Skeletal muscle tissue (tissue), 4 donors: ENCODE data around the gene KLB. TPM values are rescaled to one million over a fixed set of nuclear protein-coding genes. Genes with fewer than 3 reads are reported as not detected.
"Not testable (repeated sequence)": the region's sequence is repeated elsewhere in the genome, so short reads cannot be mapped to it uniquely, and the experiment has no call there.

Experiments
- H3K27ac ChIP-seq: one replicate; pipeline ENCODE4 v1.7.0; 2013; ENCODE audit warnings: mild to moderate bottlenecking, low read depth, low read length, inconsistent platforms
- H3K27me3 ChIP-seq, 3 donors: one replicate each; pipeline ENCODE4 v1.7.0; 2013; ENCODE audit warnings: low read length in 3 of 3; ENCODE audit not compliant: control insufficient read depth in 3 of 3, insufficient read depth in 3 of 3
- H3K36me3 ChIP-seq, 3 donors: one replicate each; pipeline ENCODE4 v1.7.0; 2013; ENCODE audit warnings: low read length in 3 of 3; ENCODE audit not compliant: control insufficient read depth in 3 of 3, insufficient read depth in 3 of 3
- H3K4me1 ChIP-seq, 3 donors: one replicate each; pipeline ENCODE4 v1.7.0; 2013; ENCODE audit warnings: low read length in 3 of 3, mild to moderate bottlenecking in 3 of 3; ENCODE audit not compliant: control insufficient read depth in 3 of 3, insufficient read depth in 3 of 3
- H3K4me3 ChIP-seq, 3 donors: one replicate each; pipeline ENCODE4 v1.7.0; 2013; ENCODE audit warnings: low read length in 3 of 3
- H3K9ac ChIP-seq, 3 donors: one replicate each; pipeline ENCODE4 v1.7.0; 2013; ENCODE audit warnings: low read length in 3 of 3, mild to moderate bottlenecking in 3 of 3, moderate library complexity in 2 of 3, low read depth in 1 of 3
- H3K9me3 ChIP-seq, 3 donors: one replicate each; pipeline ENCODE4 v1.7.0; 2013; ENCODE audit warnings: low read length in 3 of 3; ENCODE audit not compliant: control insufficient read depth in 3 of 3
- total RNA-seq: library from RNA; depleted of rRNA; stranded (reverse); fragments of >200 nt; gene quantifications from one replicate; pipeline ENCODE4 v1.2.3, GENCODE V29; 2014
- donor health status: Osteomylitis.

The KLB gene
- total RNA-seq, 1 donor from 2014 or later: 1.0 TPM

GRCh38 chr4:39422247-39422646 is 15.5 kb downstream of the KLB start:
- H3K36me3 ChIP-seq: no peaks in the 10 kb centered on the region
- no peaks in the 10 kb centered on the region for H3K27me3 ChIP-seq
- no peak overlapping the region for H3K27ac ChIP-seq
- H3K9me3 ChIP-seq: no peaks in the 10 kb centered on the region
- H3K9ac ChIP-seq: no peak overlapping the region
- no peaks in the 10 kb centered on the region for H3K4me1 ChIP-seq
- H3K4me3 ChIP-seq: no peak overlapping the region

- not testable (repeated sequence) for H3K27me3 ChIP-seq, H3K9ac ChIP-seq, H3K4me1 ChIP-seq, H3K36me3 ChIP-seq, H3K9me3 ChIP-seq, H3K27ac ChIP-seq, H3K4me3 ChIP-seq
Observed at GRCh38 chr4:39425297-39425696, 18.6 kb downstream of the KLB start.

GRCh38 chr4:39426728-39427127 is 20.0 kb downstream of the KLB start:
- Histone ChIP-seq H3K9me3 (no peaks in the 10 kb centered on the region), H3K27me3 (no peaks in the 10 kb centered on the region), H3K4me3 (no peak overlapping the region), H3K9ac (no peak overlapping the region), H3K27ac (no peak overlapping the region), H3K4me1 (no peaks in the 10 kb centered on the region), H3K36me3 (no peaks in the 10 kb centered on the region)

GRCh38 chr4:39427520-39428114 is 20.9 kb downstream of the KLB start:
- H3K27me3 ChIP-seq: no peaks in the 10 kb centered on the region
- no peak overlapping the region for H3K9ac ChIP-seq
- H3K9me3 ChIP-seq: no peaks in the 10 kb centered on the region
- H3K4me1 ChIP-seq: no peaks in the 10 kb centered on the region
- H3K36me3 ChIP-seq: no peaks in the 10 kb centered on the region
- no peak overlapping the region for H3K27ac ChIP-seq
- H3K4me3 ChIP-seq: no peak overlapping the region

- Histone ChIP-seq H3K4me3 (no peak overlapping the region), H3K4me1 (no peaks in the 10 kb centered on the region), H3K36me3 (no peaks in the 10 kb centered on the region), H3K9me3 (no peaks in the 10 kb centered on the region), H3K9ac (no peak overlapping the region), H3K27ac (no peak overlapping the region), H3K27me3 (no peaks in the 10 kb centered on the region)
Observed at GRCh38 chr4:39429476-39430334, 23.0 kb downstream of the KLB start.

- Histone ChIP-seq H3K9ac (no peak overlapping the region), H3K36me3 (no peaks in the 10 kb centered on the region), H3K4me1 (no peaks in the 10 kb centered on the region), H3K27me3 (no peaks in the 10 kb centered on the region), H3K27ac (no peak overlapping the region), H3K9me3 (no peaks in the 10 kb centered on the region), H3K4me3 (no peak overlapping the region)
Observed at GRCh38 chr4:39433878-39434492, 27.3 kb downstream of the KLB start.

GRCh38 chr4:39435659-39436563 is 29.2 kb downstream of the KLB start:
- no peak overlapping the region for H3K4me3 ChIP-seq
- H3K9me3 ChIP-seq: no peaks in the 10 kb centered on the region
- H3K4me1 ChIP-seq: no peaks in the 10 kb centered on the region
- H3K36me3 ChIP-seq: no peaks in the 10 kb centered on the region
- no peaks in the 10 kb centered on the region for H3K27me3 ChIP-seq
- no peak overlapping the region for H3K9ac ChIP-seq
- H3K27ac ChIP-seq: no peak overlapping the region

- Histone ChIP-seq H3K36me3 (no peaks in the 10 kb centered on the region), H3K27me3 (no peaks in the 10 kb centered on the region), H3K4me3 (no peak overlapping the region), H3K4me1 (peaks cover 0 to 2% (median 0%) of the 10 kb centered on the region in 3 donors), H3K9me3 (no peaks in the 10 kb centered on the region), H3K27ac (no peak overlapping the region), H3K9ac (no peak overlapping the region)
Observed at GRCh38 chr4:39441593-39441992, 34.9 kb downstream of the KLB start.

GRCh38 chr4:39442998-39443397 is 36.3 kb downstream of the KLB start:
- Histone ChIP-seq H3K36me3 (no peaks in the 10 kb centered on the region), H3K27me3 (no peaks in the 10 kb centered on the region)

More at GRCh38 chr4:39442998-39443397, 36.3 kb downstream of the KLB start:
- Histone ChIP-seq H3K4me3 (no peak overlapping the region), H3K4me1 (peaks cover 4 to 11% (median 4%) of the 10 kb centered on the region in 3 donors), H3K9ac (no peak overlapping the region), H3K9me3 (no peaks in the 10 kb centered on the region), H3K27ac (no peak overlapping the region)
